H1 (cell line): ENCODE measurements around the gene VPS18. TPM values are rescaled to one million over a fixed set of nuclear protein-coding genes. Genes with fewer than 3 reads are reported as not detected.

Experiments
- CTCF ChIA-PET: fragments of 300-600 bp; sonication (Branson Sonifier 250); formaldehyde crosslinking; loops from one replicate; lab custom pipeline; 2021; ENCODE audit not compliant: partially characterized antibody; lab: Charles Lee
- POLR2A ChIA-PET: fragments of 300-600 bp; sonication (Branson Sonifier 250); formaldehyde crosslinking; loops from one replicate; lab custom pipeline; 2021; ENCODE audit warnings: inconsistent platforms; ENCODE audit not compliant: partially characterized antibody; lab: Charles Lee
- DNase-seq, 2 experiments: peaks; one replicate each; pipeline versions ENCODE4 v3.0.0 to v3.0.0-alpha.2; 2010 to 2022; ENCODE audit warnings: low spot score in 2 of 2, low read depth in 1 of 2, mixed read lengths in 1 of 2
- FAIRE-seq: peaks from 2 replicates; lab custom pipeline; 2011; peaks lifted over from hg19 to GRCh38; lab: Jason Lieb, UNC
- H2AFZ ChIP-seq: 2 replicates; pipeline ENCODE4 v1.8.1; 2012; ENCODE audit warnings: low read length, inconsistent platforms
- H2AK5ac ChIP-seq: 2 replicates; pipeline ENCODE4 v1.6.1; 2013; ENCODE audit warnings: low read depth, low read length
- H2BK120ac ChIP-seq: replicated peaks from 2 replicates; pipeline ENCODE3; 2013; ENCODE audit warnings: low read depth, low read length, inconsistent platforms
- H2BK12ac ChIP-seq: 2 replicates; pipeline ENCODE4 v1.6.1; 2013; ENCODE audit warnings: low read depth, low read length
- H2BK15ac ChIP-seq: 2 replicates; pipeline ENCODE4 v1.6.1; 2013; ENCODE audit warnings: low read length
- H2BK20ac ChIP-seq: 2 replicates; pipeline ENCODE4 v1.6.1; 2013; ENCODE audit warnings: low read length
- H2BK5ac ChIP-seq: 2 replicates; pipeline ENCODE4 v1.6.1; 2013; ENCODE audit warnings: low read depth, low read length
- H3K14ac ChIP-seq: 2 replicates; pipeline ENCODE4 v1.6.1; 2013; ENCODE audit warnings: inconsistent platforms; ENCODE audit not compliant: insufficient read length
- H3K18ac ChIP-seq: 2 replicates; pipeline ENCODE4 v1.6.1; 2013; ENCODE audit warnings: low read length; ENCODE audit errors: extremely low read depth
- H3K23ac ChIP-seq: 2 replicates; pipeline ENCODE4 v1.6.1; 2013; ENCODE audit warnings: inconsistent platforms; ENCODE audit not compliant: insufficient read length
- H3K23me2 ChIP-seq: 2 replicates; pipeline ENCODE4 v1.6.1; 2013; ENCODE audit warnings: low read depth, low read length
- H3K27ac ChIP-seq: 2 replicates; pipeline ENCODE4 v1.6.1; 2011; ENCODE audit warnings: low read depth, low read length, inconsistent platforms
- H3K27me3 ChIP-seq, 4 experiments: replicated peaks in 1 of 4; 1 replicate in 1 of 4; 2 replicates in 3 of 4; pipeline versions ENCODE4 v1.6.1 to v1.8.1; 2011 to 2013; ENCODE audit warnings: low read length in 3 of 4, mild to moderate bottlenecking in 3 of 4, inconsistent platforms in 2 of 4, mixed read lengths in 2 of 4, moderate library complexity in 1 of 4; ENCODE audit not compliant: control insufficient read depth in 3 of 4, insufficient read depth in 3 of 4; ENCODE audit errors: extremely low read depth in 1 of 4
- H3K36me3 ChIP-seq, 4 experiments: 2 replicates each; pipeline versions ENCODE4 v1.6.1 to v1.8.1; 2011 to 2013; ENCODE audit warnings: mild to moderate bottlenecking in 4 of 4, low read length in 3 of 4, moderate library complexity in 2 of 4, control low read depth in 1 of 4, inconsistent platforms in 1 of 4; ENCODE audit not compliant: insufficient read depth in 4 of 4, control insufficient read depth in 2 of 4
- H3K4ac ChIP-seq: replicated peaks from 2 replicates; pipeline ENCODE3; 2013; ENCODE audit warnings: low read length, low read depth, mixed read lengths, inconsistent platforms; ENCODE audit not compliant: insufficient read length
- H3K4me1 ChIP-seq, 4 experiments: replicated peaks in 1 of 4; 1 replicate in 1 of 4; 2 replicates in 3 of 4; pipeline versions ENCODE4 v1.6.1 to v1.8.1; 2011 to 2013; ENCODE audit warnings: low read length in 3 of 4, inconsistent platforms in 2 of 4, mixed read lengths in 1 of 4; ENCODE audit not compliant: insufficient read depth in 4 of 4, control insufficient read depth in 3 of 4
- H3K4me2 ChIP-seq, 2 experiments: 2 replicates each; pipeline versions ENCODE4 v1.6.1 to v1.8.1; 2011 to 2013; ENCODE audit warnings: low read depth in 2 of 2, low read length in 2 of 2, control low read depth in 1 of 2, inconsistent platforms in 1 of 2, mild to moderate bottlenecking in 1 of 2; ENCODE audit not compliant: insufficient read depth in 1 of 2
- H3K4me3 ChIP-seq, 4 experiments: fragments of 200-600, 300-600 bp in 1 of 4; sonication (generic), shearing (Covaris generic), sonication (Bioruptor Twin) in 1 of 4; 2 replicates each; pipeline versions ENCODE4 v1.5.1 to v1.8.1; 2011 to 2016; ENCODE audit warnings: low read length in 4 of 4, low read depth in 3 of 4, control low read depth in 2 of 4, inconsistent platforms in 2 of 4, mild to moderate bottlenecking in 2 of 4, mixed read lengths in 1 of 4, moderate library complexity in 1 of 4; ENCODE audit not compliant: insufficient read depth in 2 of 4; ENCODE audit errors: extremely low read depth in 1 of 4
- H3K56ac ChIP-seq: replicated peaks from 2 replicates; pipeline ENCODE3; 2013; ENCODE audit warnings: low read depth, mild to moderate bottlenecking, mixed read lengths, low read length, inconsistent platforms; ENCODE audit not compliant: insufficient read length
- H3K79me1 ChIP-seq: 2 replicates; pipeline ENCODE4 v1.6.1; 2013; ENCODE audit warnings: low read depth, low read length, control low read depth
- H3K79me2 ChIP-seq, 2 experiments: 2 replicates each; pipeline versions ENCODE4 v1.6.1 to v1.8.1; 2012 to 2013; ENCODE audit warnings: low read length in 2 of 2, mild to moderate bottlenecking in 2 of 2, inconsistent platforms in 1 of 2; ENCODE audit not compliant: insufficient read depth in 2 of 2, control insufficient read depth in 1 of 2
- H3K9ac ChIP-seq, 4 experiments: replicated peaks in 1 of 4; 1 replicate in 1 of 4; 2 replicates in 3 of 4; pipeline versions ENCODE4 v1.6.1 to v1.8.1; 2011 to 2013; ENCODE audit warnings: low read depth in 3 of 4, low read length in 3 of 4, control low read depth in 2 of 4, mild to moderate bottlenecking in 2 of 4, moderate library complexity in 2 of 4, inconsistent platforms in 1 of 4; ENCODE audit errors: extremely low read depth in 1 of 4
- H3K9me3 ChIP-seq, 2 experiments: 2 replicates each; pipeline versions ENCODE4 v1.6.1 to v1.8.1; 2012 to 2013; ENCODE audit warnings: mild to moderate bottlenecking in 2 of 2, moderate library complexity in 2 of 2, control low read depth in 1 of 2, inconsistent platforms in 1 of 2, low read depth in 1 of 2, low read length in 1 of 2, mixed read lengths in 1 of 2; ENCODE audit not compliant: insufficient read depth in 2 of 2
- H4K20me1 ChIP-seq, 2 experiments: replicated peaks in 1 of 2; 2 replicates each; pipeline versions ENCODE3 to v1.8.1; 2011 to 2013; ENCODE audit warnings: inconsistent platforms in 2 of 2, low read length in 2 of 2, mild to moderate bottlenecking in 1 of 2; ENCODE audit not compliant: insufficient read depth in 2 of 2, control insufficient read depth in 1 of 2
- H4K5ac ChIP-seq: 2 replicates; pipeline ENCODE4 v1.6.1; 2013; ENCODE audit warnings: low read length, low read depth, mixed read lengths, inconsistent platforms; ENCODE audit not compliant: insufficient read length
- H4K8ac ChIP-seq: 2 replicates; pipeline ENCODE4 v1.8.0; 2013; ENCODE audit warnings: mild to moderate bottlenecking, moderate library complexity, low read length, inconsistent platforms; ENCODE audit not compliant: insufficient read depth; ENCODE audit errors: extremely low read depth
- H4K91ac ChIP-seq: replicated peaks from 2 replicates; pipeline ENCODE3; 2013; ENCODE audit warnings: low read length, mixed read lengths, inconsistent platforms; ENCODE audit not compliant: insufficient read length
- ASH2L ChIP-seq: fragments of 200-600, 300-600 bp; sonication (generic); IDR thresholded peaks from one replicate; pipeline ENCODE4 v1.7.1; 2017; ENCODE audit warnings: low read length
- CEBPB ChIP-seq: IDR thresholded peaks from 2 replicates; pipeline ENCODE4 v1.6.1; 2012; ENCODE audit warnings: low read depth, low read length
- CREB1 ChIP-seq: IDR thresholded peaks from 2 replicates; pipeline ENCODE4 v1.6.1; 2012; ENCODE audit warnings: inconsistent platforms
- FOSL1 ChIP-seq: IDR thresholded peaks from 2 replicates; pipeline ENCODE4 v1.6.1; 2011; ENCODE audit warnings: mild to moderate bottlenecking, low read depth, low read length, moderate library complexity; ENCODE audit not compliant: insufficient read depth
- JUND ChIP-seq: IDR thresholded peaks from 2 replicates; pipeline ENCODE4 v1.6.1; 2011; ENCODE audit warnings: mild to moderate bottlenecking, improper control_type of control experiment, low read length
- KDM5A ChIP-seq: fragments of 200-600 bp; IDR thresholded peaks from 2 replicates; pipeline ENCODE4 v1.7.1; 2012; ENCODE audit warnings: mild to moderate bottlenecking, low read length, inconsistent platforms, mixed read lengths
- MAFK ChIP-seq: IDR thresholded peaks from 2 replicates; pipeline ENCODE4 v1.6.1; 2012; ENCODE audit warnings: low read depth, mild to moderate bottlenecking, improper control_type of control experiment, low read length
- PHF8 ChIP-seq: fragments of 200-600 bp; sonication (generic); conservative IDR thresholded peaks from 2 replicates; pipeline ENCODE4 v1.7.1; 2012; ENCODE audit warnings: low read depth, mild to moderate bottlenecking, inconsistent platforms, low read length, moderate library complexity
- RXRA ChIP-seq: IDR thresholded peaks from 2 replicates; pipeline ENCODE4 v1.6.1; 2011; ENCODE audit warnings: low read depth, mild to moderate bottlenecking, low read length, moderate library complexity; ENCODE audit not compliant: insufficient read depth
- SIN3A ChIP-seq, 2 experiments: IDR thresholded peaks in 1 of 2; conservative IDR thresholded peaks in 1 of 2; 2 replicates each; pipeline ENCODE4 v1.6.1; 2011 to 2012; ENCODE audit warnings: low read length in 2 of 2, improper control_type of control experiment in 1 of 2, low read depth in 1 of 2, mild to moderate bottlenecking in 1 of 2
- SUZ12 ChIP-seq: fragments of 200-600 bp; sonication (generic); IDR thresholded peaks from 2 replicates; pipeline ENCODE4 v1.6.1; 2012; ENCODE audit warnings: mild to moderate bottlenecking, inconsistent platforms, low read length, moderate library complexity, mixed read lengths
- TAF7 ChIP-seq: optimal IDR thresholded peaks from 2 replicates; pipeline ENCODE3; 2011; ENCODE audit warnings: low read depth, mild to moderate bottlenecking, inconsistent platforms, low read length, moderate library complexity, borderline replicate concordance
- ZNF274 ChIP-seq: IDR thresholded peaks from 2 replicates; pipeline ENCODE4 v1.7.0; 2012; ENCODE audit warnings: low read length, borderline replicate concordance; ENCODE audit errors: extremely low read depth
- WGBS, 2 experiments: shearing (Covaris generic) in 1 of 2; methylation state at CpG; one replicate each; pipeline versions ENCODE4 v1.1.6 to v1.1.7; 2013 to 2015; ENCODE audit warnings: low lambda C conversion rate in 2 of 2, mixed read lengths in 2 of 2, inconsistent platforms in 1 of 2, low coverage in 1 of 2, missing lambda C conversion rate in 1 of 2; ENCODE audit not compliant: insufficient replicate concordance in 2 of 2, insufficient coverage in 1 of 2, insufficient read length in 1 of 2; ENCODE audit errors: extremely low coverage in 1 of 2, missing lambda C conversion rate in 1 of 2; 5-methylcytosine and 5-hydroxymethylcytosine counted together
- polyA plus RNA-seq, 7 experiments: library from polyadenylated mRNA; depleted of rRNA in 3 of 7; stranded (reverse) in 5 of 7; unstranded in 2 of 7; fragments of >200 nt in 5 of 7; fragments of 200-250 nt in 2 of 7; gene quantifications; 1 replicate in 5 of 7; 2 replicates in 1 of 7; 4 replicates in 1 of 7; pipeline versions ENCODE4 v1.2.1 to v1.2.3, GENCODE V29; 2011 to 2013; ENCODE audit warnings: missing spikeins in 2 of 7, mixed read lengths in 2 of 7
- total RNA-seq: library from RNA; stranded (reverse); fragmentation: NEBNext Ultra II Directional; extraction: Animal tissue kit (Norgen Biotek cat#: 25700); gene quantifications from 2 replicates; pipeline ENCODE4 v1.2.1, GENCODE V29; 2021

VPS18 gene
- total and polyA plus RNA-seq, 2 of the 8 experiments (the other 6 are each of a cell fraction or from before 2014, with no cell fraction given) = 28.9 to 32.7 TPM

- Histone ChIP-seq H4K20me1 (no peaks in the 10 kb centered on the region), H3K18ac (peak overlapping the region; percentile 56; the same call in 1 of the 2 replicates), H3K36me3 (no peaks in the 10 kb centered on the region), H3K4ac (peak overlapping the region; percentile 61), H3K79me2 (no peaks in the 10 kb centered on the region), H3K23me2 (peaks cover 4% of the 10 kb centered on the region; the same call in 1 of the 2 replicates), H3K9ac (no peak overlapping the region), H3K14ac (no peak overlapping the region), H2BK5ac (peak overlapping the region; percentile 41), H2BK120ac (peak overlapping the region; percentile 34), H3K79me1 (no peaks in the 10 kb centered on the region), H3K4me2 (no peak overlapping the region), H3K9me3 (no peaks in the 10 kb centered on the region), H2AK5ac (peak overlapping the region; percentile 100), H3K23ac (no peak overlapping the region), H2BK20ac (no peak overlapping the region), H2BK15ac (peak overlapping the region; percentile 16), H3K27me3 (peaks cover 0 to 15% (median 0%) of the 10 kb centered on the region in 4 experiments; a peak in 2 of 7 replicates), H3K27ac (no peak overlapping the region), H2AFZ (no peak overlapping the region), H2BK12ac (peak overlapping the region; percentile 96), H4K5ac (no peak overlapping the region), H3K56ac (no peak overlapping the region), H4K8ac (no peak overlapping the region), H4K91ac (peak overlapping the region; percentile 91), H3K4me3 (no peak overlapping the region), H3K4me1 (peaks cover 0 to 34% (median 11%) of the 10 kb centered on the region in 4 experiments; a peak in 4 of 7 replicates)
- POLR2A ChIA-PET = interaction anchor here (2.2 to 43.8 kb wide), 3 partner anchors 9 to 38 kb away, joined by 11 to 1505 read pairs (median 73); partner anchors contain the start of genes CHAC1 and DLL4
- FAIRE-seq (no peak), DNase-seq (no peak)
- CTCF ChIA-PET = interaction anchor here (0.9 to 24.4 kb wide), 10 partner anchors 10 to 77 kb away, joined by 3 to 619 read pairs (median 10); partner anchors contain the start of genes CHAC1, DLL4 and VPS18
- 87% methylated on average over 12 of the region's 12 CpGs; no CpG with 5 or more reads in 1 of the 2 experiments for WGBS, 2 experiments
- TF ChIP-seq CEBPB (no peak), TAF7 (no peak), ASH2L (no peak), KDM5A (no peak), CREB1 (no peak), ZNF274 (no peak), JUND (no peak), PHF8 (no peak), FOSL1 (no peak), SIN3A (conservative IDR thresholded peaks at IDR 0.05 in 1 of 2, IDR thresholded peaks at IDR 0.05 in 1 of 2; ENCODE audit: low read depth in 1 of 2, low read length in 2 of 2) (no peak), RXRA (no peak), MAFK (no peak), SUZ12 (no peak)
These were observed 19.8 kb downstream of the VPS18 start for GRCh38 chr15:40914013-40914412.
